Activated CD8-positive, alpha-beta memory T cell treated with anti-CD3 and anti-CD28 coated beads for 24 hours (primary cell): Measurements from ENCODE around the gene SLC27A2.
"Not testable (repeated sequence)": the region's sequence is repeated elsewhere in the genome, so short reads cannot be mapped to it uniquely, and the experiment has no call there.

Experiments used
- DNase-seq: peaks from one replicate; pipeline ENCODE4 v3.0.0-alpha.2; 2020

SLC27A2 gene

GRCh38 chr15:50164458-50164857 is 17.5 kb upstream of the SLC27A2 start:
- no peak for DNase-seq

GRCh38 chr15:50166216-50166615 is 15.8 kb upstream of the SLC27A2 start:
- DNase-seq: no peak

DNA sequence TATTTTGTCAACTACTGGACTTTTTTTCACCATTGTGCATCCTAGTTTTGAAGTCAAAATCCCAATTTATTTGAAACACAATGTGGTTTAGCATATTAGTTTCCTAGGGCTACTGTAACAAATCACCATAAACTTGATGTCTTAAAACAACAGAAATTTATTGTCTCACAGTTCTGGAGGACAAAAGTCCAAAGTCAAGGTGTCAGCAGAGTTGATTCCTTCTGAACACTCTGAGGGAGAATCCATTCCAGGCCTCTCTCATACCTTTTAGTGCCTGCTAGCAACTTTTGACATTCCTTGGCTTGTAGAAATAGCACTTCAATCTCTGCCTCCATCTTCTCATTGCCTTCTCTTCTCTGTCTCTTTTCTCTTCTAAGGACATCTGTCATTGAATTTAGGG is 14.9 kb upstream of the SLC27A2 start:
- DNase-seq: no peak

DNA sequence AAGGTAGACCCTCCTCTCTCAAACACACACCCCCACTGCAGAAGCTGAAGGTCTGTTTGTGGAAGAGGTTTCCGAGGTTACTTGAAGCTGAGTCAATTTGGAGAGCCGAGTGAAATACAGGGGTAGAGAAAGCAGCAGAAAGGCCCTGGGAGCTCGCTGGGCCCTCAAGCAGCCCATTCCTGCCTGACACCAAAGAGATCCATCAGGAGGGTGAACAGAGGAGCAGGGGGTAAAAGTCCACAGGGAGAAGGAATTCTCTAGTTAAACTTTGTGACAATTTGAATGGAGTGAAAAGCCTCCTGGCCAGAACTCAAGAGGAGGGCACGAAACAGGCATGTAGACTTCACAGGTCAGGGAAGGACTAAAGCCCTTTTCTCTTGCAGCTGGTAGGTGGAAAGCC is 13.6 kb upstream of the SLC27A2 start:
- DNase-seq: no peak

DNA sequence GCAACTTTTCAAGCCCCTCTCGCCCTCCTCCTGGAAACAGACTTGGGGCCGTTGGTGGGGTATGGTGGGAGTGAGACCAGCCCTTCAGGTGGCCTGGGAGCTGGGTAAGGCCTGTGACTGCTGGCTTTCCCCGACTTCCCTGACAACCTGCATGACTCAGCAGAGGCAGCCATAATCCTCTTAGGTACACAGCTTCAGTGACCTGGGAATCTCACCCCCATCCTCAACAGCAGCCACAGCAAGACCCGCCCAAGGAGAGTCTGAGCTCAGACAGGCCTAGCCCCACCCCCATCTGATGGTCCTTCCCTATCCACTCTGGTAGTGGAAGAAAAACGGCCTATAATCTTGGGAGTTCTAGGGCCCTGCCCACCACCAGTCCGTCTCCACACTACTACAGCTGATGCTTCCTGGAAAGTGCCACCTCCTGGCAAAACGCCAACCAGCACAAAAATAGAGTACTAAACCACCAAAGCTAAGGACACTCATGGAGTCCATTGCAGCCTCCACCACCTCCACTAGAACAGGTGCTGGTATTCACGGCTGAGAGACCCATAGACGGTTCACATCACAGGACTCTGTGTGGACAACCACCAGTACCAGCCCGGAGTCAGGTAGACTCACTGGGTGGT is 13.1 kb upstream of the SLC27A2 start:
- DNase-seq: no peak

DNA sequence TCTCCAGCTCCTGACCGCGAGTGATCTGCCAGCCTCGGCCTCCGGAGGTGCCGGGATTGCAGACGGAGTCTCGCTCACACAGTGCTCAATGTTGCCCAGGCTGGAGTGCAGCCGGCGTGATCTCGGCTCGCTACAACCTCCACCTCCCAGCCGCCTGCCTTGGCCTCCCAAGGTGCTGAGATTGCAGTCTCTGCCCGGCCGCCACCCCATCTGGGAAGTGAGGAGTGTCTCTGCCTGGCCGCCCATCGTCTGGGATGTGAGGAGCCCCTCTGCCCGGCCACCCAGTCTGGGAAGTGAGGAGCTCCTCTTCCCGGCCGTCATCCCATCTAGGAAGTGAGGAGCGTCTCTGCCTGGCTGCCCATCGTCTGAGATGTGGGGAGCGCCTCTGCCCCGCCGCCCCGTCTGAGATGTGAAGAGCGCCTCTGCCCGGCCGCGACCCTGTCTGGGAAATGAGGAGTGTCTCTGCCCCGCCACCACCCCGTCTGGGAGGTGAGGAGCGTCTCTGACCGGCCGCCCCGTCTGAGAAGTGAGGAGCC is 9.6 kb upstream of the SLC27A2 start:
- not testable (repeated sequence) for DNase-seq

GRCh38 chr15:50176869-50177268 is 5.1 kb upstream of the SLC27A2 start:
- DNase-seq: no peak

DNA sequence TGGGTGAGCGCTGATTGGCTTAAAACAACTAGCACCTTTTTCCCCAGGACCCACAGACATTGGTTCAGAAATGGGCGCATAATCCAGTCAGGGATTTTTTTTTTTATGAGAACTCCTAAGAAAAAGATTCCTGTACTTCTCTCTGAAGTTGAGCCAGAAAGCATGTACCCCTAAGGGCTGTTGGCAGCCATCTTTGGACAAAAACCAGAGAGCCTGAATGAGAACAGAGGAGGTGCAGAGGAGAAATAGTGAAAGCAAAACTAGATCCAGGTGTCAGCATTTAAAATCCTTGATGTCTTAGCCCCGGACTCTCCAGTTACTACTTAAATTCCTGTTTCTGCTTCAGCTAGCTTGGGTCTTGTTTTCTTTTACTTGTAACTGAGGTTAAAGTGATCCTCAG is 1.9 kb upstream of the SLC27A2 start:
- DNase-seq: no peak

DNA sequence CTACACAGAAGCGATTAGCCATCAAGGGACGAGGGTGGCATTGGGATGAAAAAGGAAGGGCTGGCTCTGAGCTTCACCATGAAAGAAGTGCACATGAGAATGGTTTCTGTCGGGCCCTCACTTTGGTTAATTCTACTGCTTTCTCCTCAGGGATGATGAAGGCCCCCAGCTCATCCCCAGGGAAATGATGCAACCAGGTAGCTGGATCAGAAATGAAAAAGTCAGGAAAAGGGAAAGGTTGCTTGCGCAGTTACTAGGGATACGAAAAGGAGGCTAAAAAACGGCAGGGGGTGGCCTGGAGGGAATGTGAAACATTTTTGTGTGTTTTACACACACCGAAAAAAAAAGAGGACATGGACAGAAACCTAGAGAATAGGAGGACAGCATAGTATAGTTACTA is 1.4 kb upstream of the SLC27A2 start:
- DNase-seq: no peak

DNA sequence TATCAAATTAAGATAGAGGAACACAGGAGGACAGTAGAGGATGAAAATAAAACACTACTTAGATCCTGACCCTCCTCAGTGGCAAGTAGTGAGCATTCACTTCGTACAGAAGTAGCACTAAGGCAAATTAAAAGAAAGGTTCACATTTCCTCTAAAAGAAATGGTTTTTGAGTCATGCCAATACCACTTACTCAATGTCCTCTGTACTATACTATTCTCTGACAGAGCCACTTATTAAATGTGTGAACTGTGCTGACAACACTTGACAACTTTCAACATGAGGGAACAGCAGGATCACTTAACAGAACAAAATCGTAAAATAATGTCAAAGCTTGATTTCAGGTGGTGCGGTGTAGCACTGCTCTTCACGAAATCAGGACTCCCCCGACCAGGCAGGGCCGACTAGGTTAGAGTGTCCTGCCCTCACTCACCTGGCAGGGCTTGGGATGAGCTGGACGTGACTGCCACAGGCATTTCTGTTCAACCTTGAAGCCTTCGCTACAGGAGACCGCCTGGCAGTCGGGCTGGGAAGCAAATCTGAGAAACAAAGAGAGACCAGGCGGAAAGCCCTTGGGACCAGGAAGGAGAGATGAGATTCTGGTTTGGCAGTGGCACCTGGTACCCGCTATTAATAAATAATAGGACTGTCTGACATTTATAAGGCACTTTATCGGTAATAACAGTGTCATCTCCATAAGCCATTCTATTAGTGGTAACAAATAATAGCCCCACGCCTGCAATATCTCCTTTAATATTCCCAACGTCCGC is 611 bp upstream of the SLC27A2 start:
- no peak for DNase-seq

DNA sequence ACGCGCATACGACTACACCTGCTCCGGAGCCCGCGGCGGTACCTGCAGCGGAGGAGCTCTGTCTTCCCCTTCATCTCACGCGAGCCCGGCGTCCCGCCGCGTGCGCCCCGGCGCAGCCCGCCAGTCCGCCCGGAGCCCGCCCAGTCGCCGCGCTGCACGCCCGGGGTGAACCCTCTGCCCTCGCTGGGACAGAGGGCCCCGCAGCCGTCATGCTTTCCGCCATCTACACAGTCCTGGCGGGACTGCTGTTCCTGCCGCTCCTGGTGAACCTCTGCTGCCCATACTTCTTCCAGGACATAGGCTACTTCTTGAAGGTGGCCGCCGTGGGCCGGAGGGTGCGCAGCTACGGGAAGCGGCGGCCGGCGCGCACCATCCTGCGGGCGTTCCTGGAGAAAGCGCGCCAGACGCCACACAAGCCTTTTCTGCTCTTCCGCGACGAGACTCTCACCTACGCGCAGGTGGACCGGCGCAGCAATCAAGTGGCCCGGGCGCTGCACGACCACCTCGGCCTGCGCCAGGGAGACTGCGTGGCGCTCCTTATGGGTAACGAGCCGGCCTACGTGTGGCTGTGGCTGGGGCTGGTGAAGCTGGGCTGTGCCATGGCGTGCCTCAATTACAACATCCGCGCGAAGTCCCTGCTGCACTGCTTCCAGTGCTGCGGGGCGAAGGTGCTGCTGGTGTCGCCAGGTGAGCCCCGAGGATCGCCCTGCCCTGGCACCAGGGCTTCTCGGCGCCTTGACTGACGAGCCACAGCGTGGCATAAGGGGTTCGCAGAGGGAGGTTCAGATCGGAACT is 420 bp downstream of the SLC27A2 start:
- DNase-seq: peak; percentile 78

- DNase-seq: peak; percentile 59
These were observed 1.3 kb downstream of the SLC27A2 start for GRCh38 chr15:50183112-50183794.

- no peak for DNase-seq
These were observed 3.0 kb downstream of the SLC27A2 start for GRCh38 chr15:50184863-50185504.

GRCh38 chr15:50186090-50186489 is 4.1 kb downstream of the SLC27A2 start:
- DNase-seq: no peak

DNA sequence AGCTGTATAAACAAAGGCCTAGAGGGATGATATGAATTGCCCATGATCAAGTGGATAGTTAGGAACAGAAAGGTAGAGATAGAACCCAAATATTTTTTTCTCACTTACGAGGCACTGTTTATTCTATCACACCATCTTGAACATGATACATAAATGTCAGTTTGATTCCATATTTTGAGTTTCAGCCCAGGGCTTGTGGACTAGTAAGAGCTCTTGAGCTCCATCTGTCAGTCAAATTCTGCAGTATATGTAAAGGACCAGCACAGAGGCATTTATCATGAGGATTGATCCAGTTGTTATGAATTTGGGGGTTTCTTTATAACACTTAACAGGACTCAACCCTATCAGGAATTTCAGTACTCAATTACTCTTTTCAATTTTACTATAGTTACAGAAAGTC is 4.8 kb downstream of the SLC27A2 start:
- DNase-seq: no peak

DNA sequence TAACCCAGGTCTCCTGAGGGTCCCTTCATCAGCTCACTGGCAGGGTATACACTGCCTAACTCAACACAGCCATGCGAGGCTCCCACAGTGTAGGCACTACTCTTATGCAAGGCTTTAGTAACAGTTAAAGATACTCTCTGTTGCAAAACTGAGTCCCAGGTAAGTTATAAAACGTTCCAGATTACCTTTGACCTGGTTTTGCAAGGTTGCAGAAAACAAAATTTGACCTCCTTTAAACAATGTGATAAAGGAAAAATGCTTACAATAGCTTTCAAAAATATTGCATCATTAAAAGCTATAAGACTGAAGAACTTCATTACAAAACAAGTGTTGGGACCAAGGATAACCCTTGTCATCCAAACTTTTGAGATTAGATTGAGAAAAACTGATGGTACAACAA is 5.5 kb downstream of the SLC27A2 start:
- no peak for DNase-seq

GRCh38 chr15:50187997-50188396 is 6.0 kb downstream of the SLC27A2 start:
- DNase-seq: no peak

GRCh38 chr15:50188793-50189192 is 6.8 kb downstream of the SLC27A2 start:
- DNase-seq: not testable (repeated sequence)

DNA sequence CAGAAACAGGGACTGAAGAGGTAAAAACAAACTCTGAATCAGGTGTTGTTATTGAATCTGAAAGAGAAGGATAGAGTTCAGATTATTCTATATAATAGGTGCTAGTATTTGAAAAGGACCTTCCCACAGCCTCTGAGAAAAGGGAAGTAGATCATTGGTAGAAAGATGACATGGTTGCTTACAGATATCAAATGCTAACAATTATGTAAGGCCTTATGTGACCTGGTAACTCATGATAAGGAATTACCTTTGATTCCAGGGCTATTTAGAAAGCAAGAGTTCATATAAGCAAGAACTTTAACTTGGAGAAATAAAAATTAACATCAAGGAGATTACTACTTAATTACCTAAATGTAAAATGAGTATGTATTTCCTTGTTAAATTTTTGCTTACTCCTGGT is 7.6 kb downstream of the SLC27A2 start:
- DNase-seq: no peak

DNA sequence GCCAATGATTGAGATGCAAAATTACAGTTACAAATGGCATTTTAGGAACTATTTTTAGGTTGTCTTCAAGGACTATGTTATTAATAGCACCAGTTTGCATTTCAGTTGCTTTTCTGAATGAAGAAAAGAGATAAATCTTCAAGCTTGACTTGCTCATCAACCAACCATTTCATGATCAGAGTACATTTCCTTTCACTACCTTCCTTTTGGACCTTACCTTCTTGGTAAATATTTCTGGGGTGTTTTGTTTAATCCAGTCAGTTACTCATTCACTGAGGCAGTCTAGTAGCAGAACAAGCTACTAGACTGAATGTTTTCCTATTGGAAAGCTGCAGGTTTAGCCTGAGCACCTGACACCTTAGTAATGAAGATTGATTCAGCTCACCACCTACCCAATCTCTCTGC is 8.2 kb downstream of the SLC27A2 start:
- no peak for DNase-seq

DNA sequence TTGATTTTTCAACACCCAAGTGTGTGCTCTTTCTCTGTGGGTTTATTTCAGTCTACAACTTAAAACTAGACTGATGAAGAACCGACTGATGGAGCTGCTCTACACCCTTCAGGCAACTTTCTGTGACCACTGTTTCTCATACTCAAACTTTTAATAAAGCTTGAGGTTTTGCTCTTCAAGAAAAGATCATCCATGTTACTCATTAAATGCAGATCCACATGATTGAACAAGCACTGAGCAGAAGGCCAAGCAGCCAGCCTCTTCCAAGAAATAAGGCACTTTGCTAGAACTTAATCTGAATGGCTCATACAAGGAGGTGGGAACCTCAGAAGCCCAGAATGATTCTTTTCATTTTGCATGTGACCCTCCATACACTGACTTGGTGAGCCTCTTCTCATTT is 8.7 kb downstream of the SLC27A2 start:
- DNase-seq: no peak

GRCh38 chr15:50192164-50192563 is 10.2 kb downstream of the SLC27A2 start:
- no peak for DNase-seq
